ENCODE measurements around the gene KCNMB4. TPM values are rescaled to one million over a fixed set of nuclear protein-coding genes. Genes with fewer than 3 reads are reported as not detected.
A peak's percentile ranks its signal among the peaks of the same experiment; 100 is the strongest.

KCNMB4 gene
- total RNA-seq, 4 donors from 2014 or later: 13.8 to 38.5 (median 25.4) TPM

- Histone ChIP-seq H3K4me3 (no peak overlapping the region), H3K36me3 (peaks cover 0 to 8% (median 0%) of the 10 kb centered on the region in 3 donors), H3K27ac (peak overlapping the region in 1 of 4 donors; percentile 54), H3K27me3 (no peaks in the 10 kb centered on the region), H3K9me3 (no peaks in the 10 kb centered on the region), H3K4me1 (no peaks in the 10 kb centered on the region)
- no peak for DNase-seq (ENCODE audit: low spot score in 2 of 2)
- WGBS, 2 donors: 66 to 72% methylated on average over 3 of the region's 3 CpGs
- TF ChIP-seq POLR2A (IDR thresholded peaks at IDR 0.05): no peak
- no peak for TF ChIP-seq CTCF (IDR thresholded peaks at IDR 0.05)
- no peak for TF ChIP-seq EP300 (IDR thresholded peaks at IDR 0.05)
Measured at GRCh38 chr12:70418101-70418500, 52.0 kb downstream of the KCNMB4 start.

GRCh38 chr12:70422631-70423030 lies 56.5 kb downstream of the KCNMB4 start:
- H3K4me3 ChIP-seq: no peak overlapping the region
- no peaks in the 10 kb centered on the region for H3K4me1 ChIP-seq
- H3K9me3 ChIP-seq: no peaks in the 10 kb centered on the region
- peaks cover 0 to 8% (median 0%) of the 10 kb centered on the region in 3 donors for H3K36me3 ChIP-seq
- DNase-seq (ENCODE audit: low spot score in 2 of 2): no peak
- no peak for TF ChIP-seq POLR2A (IDR thresholded peaks at IDR 0.05)
- no peak for TF ChIP-seq EP300 (IDR thresholded peaks at IDR 0.05)
- TF ChIP-seq CTCF (IDR thresholded peaks at IDR 0.05): no peak
- H3K27ac ChIP-seq: peak overlapping the region in 1 of 4 donors; percentile 43
- no peaks in the 10 kb centered on the region for H3K27me3 ChIP-seq
- WGBS, 2 donors: 82 to 85% methylated on average over 8 of the region's 8 CpGs

- no peak overlapping the region for H3K4me3 ChIP-seq
- TF ChIP-seq POLR2A (IDR thresholded peaks at IDR 0.05): no peak
- no peak for TF ChIP-seq EP300 (IDR thresholded peaks at IDR 0.05)
- no peak for TF ChIP-seq CTCF (IDR thresholded peaks at IDR 0.05)
- no peaks in the 10 kb centered on the region for H3K4me1 ChIP-seq
- no peaks in the 10 kb centered on the region for H3K27me3 ChIP-seq
- DNase-seq (ENCODE audit: low spot score in 2 of 2): no peak
- peak overlapping the region in 2 of 4 donors; percentile 12 to 62 for H3K27ac ChIP-seq
- 48 to 62% methylated on average over 1 of the region's 1 CpG for WGBS, 2 donors
- no peaks in the 10 kb centered on the region for H3K9me3 ChIP-seq
- H3K36me3 ChIP-seq: peaks cover 0 to 8% (median 0%) of the 10 kb centered on the region in 3 donors
Measured at GRCh38 chr12:70426620-70427019, 60.5 kb downstream of the KCNMB4 start.

- Histone ChIP-seq H3K4me1 (no peaks in the 10 kb centered on the region), H3K27ac (peak overlapping the region in 1 of 4 donors; percentile 62), H3K9me3 (no peaks in the 10 kb centered on the region), H3K27me3 (no peaks in the 10 kb centered on the region), H3K4me3 (no peak overlapping the region), H3K36me3 (peaks cover 0 to 14% (median 0%) of the 10 kb centered on the region in 3 donors)
- no peak for DNase-seq (ENCODE audit: low spot score in 2 of 2)
- no peak for TF ChIP-seq CTCF (IDR thresholded peaks at IDR 0.05)
- no peak for TF ChIP-seq EP300 (IDR thresholded peaks at IDR 0.05)
- TF ChIP-seq POLR2A (IDR thresholded peaks at IDR 0.05): no peak
- 58 to 81% methylated on average over 3 of the region's 3 CpGs for WGBS, 2 donors
Measured at GRCh38 chr12:70427611-70428010, 61.5 kb downstream of the KCNMB4 start.

- Histone ChIP-seq H3K9me3 (no peaks in the 10 kb centered on the region), H3K36me3 (peaks cover 0 to 37% (median 0%) of the 10 kb centered on the region in 3 donors), H3K4me3 (no peak overlapping the region), H3K4me1 (no peaks in the 10 kb centered on the region), H3K27ac (peak overlapping the region in 1 of 4 donors; percentile 4), H3K27me3 (no peaks in the 10 kb centered on the region)
- no peak for TF ChIP-seq POLR2A (IDR thresholded peaks at IDR 0.05)
- no peak for TF ChIP-seq CTCF (IDR thresholded peaks at IDR 0.05)
- TF ChIP-seq EP300 (IDR thresholded peaks at IDR 0.05): no peak
- no peak for DNase-seq (ENCODE audit: low spot score in 2 of 2)
- 80 to 84% methylated on average over 11 of the region's 11 CpGs for WGBS, 2 donors
Measured at GRCh38 chr12:70430400-70430799, 64.3 kb downstream of the KCNMB4 start.
